ENCODE results near the gene AADACL2.

DNA sequence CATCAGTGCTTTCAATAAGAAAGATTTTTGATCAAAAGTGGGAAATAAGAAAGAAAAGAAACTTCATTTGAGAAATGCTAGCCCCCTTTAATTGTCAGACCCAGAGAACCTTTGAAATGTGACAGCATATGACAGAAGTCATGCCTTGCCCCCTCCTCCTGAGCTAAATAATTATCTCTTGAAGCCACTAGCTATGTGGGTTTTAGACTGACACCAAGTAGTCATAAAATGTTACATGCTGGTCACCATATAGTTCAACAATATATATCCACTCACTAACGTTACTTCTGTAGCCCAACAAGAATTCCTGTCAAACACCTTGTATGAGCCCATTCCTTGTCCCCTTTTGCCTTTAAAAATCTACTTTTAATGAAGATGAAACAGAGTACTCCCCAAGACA lies 43.1 kb upstream of the AADACL2 start:
- no peak for TF ChIP-seq POLR2AphosphoS5 (IDR thresholded peaks at IDR 0.05)
- TF ChIP-seq CTCF (IDR thresholded peaks at IDR 0.05) = no peak

All from prostate gland (tissue), 2 donors.